Hepatocyte (in vitro differentiated cells): ENCODE results near the gene ZNF598. TPM values are rescaled to one million over a fixed set of nuclear protein-coding genes. Genes with fewer than 3 reads are reported as not detected.

Source experiments
- DNase-seq: peaks from one replicate; pipeline ENCODE4 v3.0.0-alpha.2; 2016; ENCODE audit warnings: low spot score
- H2AFZ ChIP-seq: fragments of 200-600 bp; sonication (generic); 2 replicates; pipeline ENCODE4 v1.6.0; 2016; ENCODE audit warnings: antibody characterized with exemption, mild to moderate bottlenecking
- H3K27ac ChIP-seq: fragments of 200-600 bp; sonication (generic); 2 replicates; pipeline ENCODE4 v1.5.1; 2016; ENCODE audit warnings: mild to moderate bottlenecking
- H3K27me3 ChIP-seq: fragments of 200-600 bp; sonication (generic); 2 replicates; pipeline ENCODE4 v1.6.1; 2016
- H3K36me3 ChIP-seq: fragments of 200-600 bp; sonication (generic); replicated peaks from 2 replicates; pipeline ENCODE4 v1.5.1; 2016; ENCODE audit warnings: low read depth; ENCODE audit not compliant: insufficient read depth
- H3K4me1 ChIP-seq: fragments of 200-600 bp; sonication (generic); 2 replicates; pipeline ENCODE4 v1.5.1; 2016; ENCODE audit warnings: mild to moderate bottlenecking, moderate library complexity; ENCODE audit not compliant: insufficient read depth
- H3K4me2 ChIP-seq: fragments of 200-600 bp; sonication (generic); 2 replicates; pipeline ENCODE4 v1.6.0; 2016
- H3K4me3 ChIP-seq: fragments of 200-600 bp; sonication (generic); 2 replicates; pipeline ENCODE4 v1.5.1; 2016; ENCODE audit warnings: mild to moderate bottlenecking
- H3K79me2 ChIP-seq: fragments of 200-600 bp; sonication (generic); 2 replicates; pipeline ENCODE4 v1.6.0; 2017; ENCODE audit warnings: mild to moderate bottlenecking
- H3K9me2 ChIP-seq: fragments of 200-600 bp; sonication (generic); replicated peaks from 2 replicates; pipeline ENCODE4 v1.6.0; 2017; ENCODE audit warnings: mild to moderate bottlenecking; ENCODE audit not compliant: insufficient read depth
- H3K9me3 ChIP-seq: fragments of 200-600 bp; sonication (generic); 2 replicates; pipeline ENCODE4 v1.5.1; 2016; ENCODE audit warnings: low read depth, mild to moderate bottlenecking
- H4K20me1 ChIP-seq: fragments of 200-600 bp; sonication (generic); 2 replicates; pipeline ENCODE4 v1.6.0; 2016; ENCODE audit warnings: mild to moderate bottlenecking; ENCODE audit not compliant: insufficient read depth, poor library complexity, severe bottlenecking
- EZH2 ChIP-seq: fragments of 200-600 bp; sonication (generic); IDR thresholded peaks from 2 replicates; pipeline ENCODE4 v1.6.1; 2016; ENCODE audit warnings: antibody characterized with exemption, mild to moderate bottlenecking, borderline replicate concordance
- EZH2phosphoT487 ChIP-seq: fragments of 200-600 bp; sonication (generic); IDR thresholded peaks from one replicate; pipeline ENCODE4 v1.6.1; 2018; ENCODE audit warnings: antibody characterized with exemption, mild to moderate bottlenecking, low read depth, moderate library complexity; ENCODE audit not compliant: unreplicated experiment, severe bottlenecking
- WGBS: methylation state at CpG from one replicate; pipeline ENCODE4 v1.1.6; 2016; ENCODE audit warnings: low lambda C conversion rate; ENCODE audit errors: missing lambda C conversion rate; 5-methylcytosine and 5-hydroxymethylcytosine counted together
- polyA plus RNA-seq: library from polyadenylated mRNA; unstranded; fragments of >200 nt; fragmentation: Nextera tagmentation; extraction: Ambion mirVana; gene quantifications from 2 replicates; pipeline ENCODE4 v1.2.1, GENCODE V29; 2016
- total RNA-seq: library from RNA; depleted of rRNA; stranded (reverse); fragments of >200 nt; gene quantifications from 2 replicates; pipeline ENCODE4 v1.2.3, GENCODE V29; 2014
- TF ChIP-seq, protein P1 (sequence below): fragments of 200-600 bp; sonication (generic); IDR thresholded peaks from 2 replicates; pipeline ENCODE4 v1.5.1; 2016; ENCODE audit warnings: antibody characterized with exemption, mild to moderate bottlenecking; ENCODE audit not compliant: poor library complexity

Gene ZNF598
- total and polyA plus RNA-seq, 2 experiments from 2014 or later = 22.8 to 29.5 TPM

- H3K9me3 ChIP-seq = no peaks in the 10 kb centered on the region
- H3K27me3 ChIP-seq = no peaks in the 10 kb centered on the region
- no peaks in the 10 kb centered on the region for H4K20me1 ChIP-seq
- H2AFZ ChIP-seq = no peak overlapping the region
- H3K36me3 ChIP-seq = no peaks in the 10 kb centered on the region
- H3K4me2 ChIP-seq = no peak overlapping the region
- H3K9me2 ChIP-seq = no peaks in the 10 kb centered on the region
- no peak overlapping the region for H3K4me3 ChIP-seq
- no peak overlapping the region for H3K27ac ChIP-seq
- no peaks in the 10 kb centered on the region for H3K4me1 ChIP-seq
- no peaks in the 10 kb centered on the region for H3K79me2 ChIP-seq
- 98% methylated on average over 10 of the region's 10 CpGs for WGBS
- TF ChIP-seq, protein P1, sequence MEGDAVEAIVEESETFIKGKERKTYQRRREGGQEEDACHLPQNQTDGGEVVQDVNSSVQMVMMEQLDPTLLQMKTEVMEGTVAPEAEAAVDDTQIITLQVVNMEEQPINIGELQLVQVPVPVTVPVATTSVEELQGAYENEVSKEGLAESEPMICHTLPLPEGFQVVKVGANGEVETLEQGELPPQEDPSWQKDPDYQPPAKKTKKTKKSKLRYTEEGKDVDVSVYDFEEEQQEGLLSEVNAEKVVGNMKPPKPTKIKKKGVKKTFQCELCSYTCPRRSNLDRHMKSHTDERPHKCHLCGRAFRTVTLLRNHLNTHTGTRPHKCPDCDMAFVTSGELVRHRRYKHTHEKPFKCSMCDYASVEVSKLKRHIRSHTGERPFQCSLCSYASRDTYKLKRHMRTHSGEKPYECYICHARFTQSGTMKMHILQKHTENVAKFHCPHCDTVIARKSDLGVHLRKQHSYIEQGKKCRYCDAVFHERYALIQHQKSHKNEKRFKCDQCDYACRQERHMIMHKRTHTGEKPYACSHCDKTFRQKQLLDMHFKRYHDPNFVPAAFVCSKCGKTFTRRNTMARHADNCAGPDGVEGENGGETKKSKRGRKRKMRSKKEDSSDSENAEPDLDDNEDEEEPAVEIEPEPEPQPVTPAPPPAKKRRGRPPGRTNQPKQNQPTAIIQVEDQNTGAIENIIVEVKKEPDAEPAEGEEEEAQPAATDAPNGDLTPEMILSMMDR = no peak
- no peak for TF ChIP-seq EZH2
- TF ChIP-seq EZH2phosphoT487 = no peak
- DNase-seq = no peak
These were observed 47.8 kb upstream of the ZNF598 start for GRCh38 chr16:2057438-2057837.

DNA sequence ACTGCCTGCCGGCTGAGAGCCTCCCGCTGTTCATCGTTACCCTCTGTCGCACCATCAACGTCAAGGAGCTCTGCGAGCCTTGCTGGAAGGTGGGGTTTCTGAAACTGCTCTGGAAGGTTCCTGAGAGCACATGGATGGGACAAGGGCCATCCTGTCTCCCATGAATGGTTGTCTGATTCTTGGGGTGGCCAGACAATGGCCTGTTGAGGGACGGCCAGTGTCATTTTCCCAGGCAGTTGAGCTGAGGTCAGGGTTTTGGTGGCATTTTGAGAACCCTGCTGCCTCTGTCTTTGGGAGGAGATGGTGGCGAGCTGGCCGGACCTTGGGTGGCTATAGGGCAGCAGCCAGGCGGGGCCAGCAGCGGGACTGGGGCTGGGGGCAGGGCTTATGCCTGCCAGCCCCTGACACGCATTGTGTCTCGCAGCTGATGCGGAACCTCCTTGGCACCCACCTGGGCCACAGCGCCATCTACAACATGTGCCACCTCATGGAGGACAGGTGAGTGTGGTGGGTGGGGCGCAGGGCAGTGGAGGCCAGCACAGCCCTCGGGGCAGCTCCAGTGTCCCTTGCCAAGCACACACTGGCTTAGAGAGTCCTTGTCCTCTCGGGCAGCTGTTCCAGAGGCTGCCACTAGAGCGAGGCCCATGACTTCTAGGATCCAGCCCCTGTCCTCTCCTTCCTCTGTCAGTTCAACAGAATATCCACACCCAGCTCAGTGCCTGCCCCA lies 47.2 kb upstream of the ZNF598 start:
- Histone ChIP-seq H3K36me3 (no peaks in the 10 kb centered on the region), H3K9me3 (no peaks in the 10 kb centered on the region)
- 92% methylated on average over 19 of the region's 19 CpGs for WGBS

DNA sequence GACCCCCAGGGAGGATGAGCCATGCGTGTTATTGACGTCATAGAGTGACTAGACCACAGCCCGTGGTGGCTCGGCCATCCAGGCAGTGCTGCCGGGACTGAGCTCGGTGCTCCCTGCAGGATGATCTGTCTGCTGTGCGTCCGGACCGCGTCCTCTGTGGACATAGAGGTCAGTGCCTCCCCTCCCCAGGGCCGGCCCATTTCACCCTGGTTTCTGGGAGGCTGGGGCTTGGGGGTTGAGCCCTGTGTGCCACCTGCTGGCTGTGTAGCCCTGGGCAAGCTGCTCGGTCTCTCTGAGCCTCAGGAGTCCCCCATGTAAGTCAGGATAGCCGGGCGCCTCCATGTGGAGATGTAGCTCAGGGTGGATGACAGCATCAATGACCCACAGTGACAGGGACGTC lies 46.5 kb upstream of the ZNF598 start:
- whole genome bisulfite sequencing = 84% methylated on average over 15 of the region's 15 CpGs

More for the DNA sequence above, 47.2 kb upstream of the ZNF598 start:
- no peak for DNase-seq
- H3K4me2 ChIP-seq = no peak overlapping the region
- TF ChIP-seq EZH2phosphoT487 (no peak), EZH2 (no peak)
- TF ChIP-seq, protein P1 = no peak
- no peak overlapping the region for H3K27ac ChIP-seq
- no peak overlapping the region for H3K4me3 ChIP-seq
- no peak overlapping the region for H2AFZ ChIP-seq
- H4K20me1 ChIP-seq = no peaks in the 10 kb centered on the region
- H3K79me2 ChIP-seq = no peaks in the 10 kb centered on the region
- H3K9me2 ChIP-seq = no peaks in the 10 kb centered on the region
- H3K27me3 ChIP-seq = no peaks in the 10 kb centered on the region
- H3K4me1 ChIP-seq = no peaks in the 10 kb centered on the region

More for the DNA sequence above, 46.5 kb upstream of the ZNF598 start:
- no peak for DNase-seq
- Histone ChIP-seq H3K79me2 (no peaks in the 10 kb centered on the region), H3K4me1 (no peaks in the 10 kb centered on the region), H3K4me3 (no peak overlapping the region), H3K4me2 (no peak overlapping the region), H3K9me3 (no peaks in the 10 kb centered on the region), H2AFZ (no peak overlapping the region), H3K9me2 (no peaks in the 10 kb centered on the region), H3K36me3 (no peaks in the 10 kb centered on the region), H3K27ac (no peak overlapping the region), H3K27me3 (no peaks in the 10 kb centered on the region), H4K20me1 (no peaks in the 10 kb centered on the region)
- TF ChIP-seq EZH2 = no peak
- TF ChIP-seq, protein P1 = peak; percentile 17
